ENCODE results near the gene C14orf93. TPM values are rescaled to one million over a fixed set of nuclear protein-coding genes. Genes with fewer than 3 reads are reported as not detected.
"Not testable (repeated sequence)": the region's sequence is repeated elsewhere in the genome, so short reads cannot be mapped to it uniquely, and the experiment has no call there.

C14orf93 gene
- total RNA-seq, 1 donor from 2014 or later: 12.4 TPM

GRCh38 chr14:22955702-22956569 lies 54.0 kb downstream of the C14orf93 start:
- Mint-ChIP-seq H3K9me3 (ENCODE audit: unreplicated experiment) (no peaks in the 10 kb centered on the region), H3K27me3 (ENCODE audit: unreplicated experiment) (no peaks in the 10 kb centered on the region), H3K4me1 (ENCODE audit: unreplicated experiment) (peaks cover 17% of the 10 kb centered on the region), H3K4me3 (ENCODE audit: unreplicated experiment) (peak overlapping the region; percentile 89), H3K36me3 (ENCODE audit: unreplicated experiment) (peaks cover 15% of the 10 kb centered on the region), H3K27ac (ENCODE audit: unreplicated experiment) (peak overlapping the region; percentile 96)
- no peak for TF ChIP-seq CTCF (IDR thresholded peaks at IDR 0.05)
- no peak for DNase-seq (ENCODE audit: extremely low spot score, unreplicated experiment)

- no peak for DNase-seq (ENCODE audit: extremely low spot score, unreplicated experiment)
- H3K9me3 Mint-ChIP-seq (ENCODE audit: unreplicated experiment): no peaks in the 10 kb centered on the region
- H3K36me3 Mint-ChIP-seq (ENCODE audit: unreplicated experiment): peaks cover 23% of the 10 kb centered on the region
- peaks cover 17% of the 10 kb centered on the region for H3K4me1 Mint-ChIP-seq (ENCODE audit: unreplicated experiment)
- no peak overlapping the region for H3K27ac Mint-ChIP-seq (ENCODE audit: unreplicated experiment)
- no peak overlapping the region for H3K4me3 Mint-ChIP-seq (ENCODE audit: unreplicated experiment)
- TF ChIP-seq CTCF (IDR thresholded peaks at IDR 0.05): no peak
- no peaks in the 10 kb centered on the region for H3K27me3 Mint-ChIP-seq (ENCODE audit: unreplicated experiment)
Measured at GRCh38 chr14:22952418-22952817, 57.5 kb downstream of the C14orf93 start.

GRCh38 chr14:22951795-22952194 lies 58.1 kb downstream of the C14orf93 start:
- H3K4me1 Mint-ChIP-seq (ENCODE audit: unreplicated experiment): peaks cover 17% of the 10 kb centered on the region
- H3K36me3 Mint-ChIP-seq (ENCODE audit: unreplicated experiment): peaks cover 28% of the 10 kb centered on the region
- H3K4me3 Mint-ChIP-seq (ENCODE audit: unreplicated experiment); H3K9me3 Mint-ChIP-seq (ENCODE audit: unreplicated experiment); H3K27ac Mint-ChIP-seq (ENCODE audit: unreplicated experiment); H3K27me3 Mint-ChIP-seq (ENCODE audit: unreplicated experiment); DNase-seq (ENCODE audit: extremely low spot score, unreplicated experiment): not testable (repeated sequence)

- no peak for DNase-seq (ENCODE audit: extremely low spot score, unreplicated experiment)
- Mint-ChIP-seq H3K27ac (ENCODE audit: unreplicated experiment) (no peak overlapping the region), H3K9me3 (ENCODE audit: unreplicated experiment) (no peaks in the 10 kb centered on the region), H3K4me1 (ENCODE audit: unreplicated experiment) (no peaks in the 10 kb centered on the region), H3K27me3 (ENCODE audit: unreplicated experiment) (no peaks in the 10 kb centered on the region), H3K4me3 (ENCODE audit: unreplicated experiment) (no peak overlapping the region), H3K36me3 (ENCODE audit: unreplicated experiment) (peaks cover 25% of the 10 kb centered on the region)
- TF ChIP-seq CTCF (IDR thresholded peaks at IDR 0.05): no peak
Measured at GRCh38 chr14:22945642-22946041, 64.3 kb downstream of the C14orf93 start.

GRCh38 chr14:22939684-22940083 lies 70.3 kb downstream of the C14orf93 start:
- Mint-ChIP-seq H3K27ac (ENCODE audit: unreplicated experiment) (no peak overlapping the region), H3K4me1 (ENCODE audit: unreplicated experiment) (no peaks in the 10 kb centered on the region), H3K36me3 (ENCODE audit: unreplicated experiment) (peaks cover 11% of the 10 kb centered on the region), H3K9me3 (ENCODE audit: unreplicated experiment) (no peaks in the 10 kb centered on the region), H3K4me3 (ENCODE audit: unreplicated experiment) (no peak overlapping the region), H3K27me3 (ENCODE audit: unreplicated experiment) (no peaks in the 10 kb centered on the region)
- no peak for TF ChIP-seq CTCF (IDR thresholded peaks at IDR 0.05)
- DNase-seq (ENCODE audit: extremely low spot score, unreplicated experiment): no peak

Other genes starting within 250 kb of the C14orf93 start
- gene OXA1L, start 243.5 kb downstream of the C14orf93 start, total RNA-seq: 114 and 122 TPM in 2 replicates
- 1.2 and 1.6 TPM in 2 replicates for gene SLC7A7, start 194.7 kb downstream of the C14orf93 start, total RNA-seq
- gene MRPL52, start 180.3 kb downstream of the C14orf93 start, total RNA-seq: 74.3 and 74.7 TPM in 2 replicates
- 490 and 518 TPM in 2 replicates for gene MMP14, start 173.6 kb downstream of the C14orf93 start, total RNA-seq
- gene LRP10, start 138.4 kb downstream of the C14orf93 start, total RNA-seq: 171 and 182 TPM in 2 replicates
- gene REM2, start 126.9 kb downstream of the C14orf93 start, total RNA-seq: 0.18 and 0.35 TPM in 2 replicates
- gene RBM23, start 91.0 kb downstream of the C14orf93 start, total RNA-seq: 89.4 and 93.3 TPM in 2 replicates
- gene PRMT5, start 80.8 kb downstream of the C14orf93 start, total RNA-seq: 58.4 and 68.4 TPM in 2 replicates
- 39.9 and 40.9 TPM in 2 replicates for gene HAUS4, start 53.1 kb downstream of the C14orf93 start, total RNA-seq
- 111 and 115 TPM in 2 replicates for gene AJUBA, start 27.6 kb downstream of the C14orf93 start, total RNA-seq
- gene PSMB5, start 24.8 kb upstream of the C14orf93 start, total RNA-seq: 144 and 147 TPM in 2 replicates
- gene PSMB11, start 32.1 kb upstream of the C14orf93 start, total RNA-seq: not detected in 2 replicates
- 13.3 and 13.7 TPM in 2 replicates for gene CDH24, start 47.4 kb upstream of the C14orf93 start, total RNA-seq
- gene ACIN1, start 85.0 kb upstream of the C14orf93 start, total RNA-seq: 219 and 241 TPM in 2 replicates
- 51.8 and 61.3 TPM in 2 replicates for gene C14orf119, start 85.4 kb upstream of the C14orf93 start, total RNA-seq
- not detected in 2 replicates for gene CIROP, start 94.8 kb upstream of the C14orf93 start, total RNA-seq
- gene CEBPE, start 109.1 kb upstream of the C14orf93 start, total RNA-seq: not detected in 2 replicates
- 0.52 and 0.75 TPM in 2 replicates for gene SLC7A8, start 173.5 kb upstream of the C14orf93 start, total RNA-seq
- not detected in 2 replicates for gene RNF212B, start 227.8 kb upstream of the C14orf93 start, total RNA-seq